Stimulated activated CD8-positive, alpha-beta memory T cell treated with anti-CD3 and anti-CD28 coated beads, Interleukin-7, amount 100 ng/mL, for 4 hours (primary cell): Measurements from ENCODE around the gene EYS.

Experiments
- DNase-seq, 2 donors: peaks; one replicate each; pipeline ENCODE4 v3.0.0-alpha.2; 2020; ENCODE audit warnings: low read depth in 2 of 2

Gene EYS

GRCh38 chr6:64238071-64238470 is 1469.0 kb downstream of the EYS start:
- DNase-seq: no peak

- no peak for DNase-seq
Measured at GRCh38 chr6:64233746-64234145, 1473.3 kb downstream of the EYS start.

DNA sequence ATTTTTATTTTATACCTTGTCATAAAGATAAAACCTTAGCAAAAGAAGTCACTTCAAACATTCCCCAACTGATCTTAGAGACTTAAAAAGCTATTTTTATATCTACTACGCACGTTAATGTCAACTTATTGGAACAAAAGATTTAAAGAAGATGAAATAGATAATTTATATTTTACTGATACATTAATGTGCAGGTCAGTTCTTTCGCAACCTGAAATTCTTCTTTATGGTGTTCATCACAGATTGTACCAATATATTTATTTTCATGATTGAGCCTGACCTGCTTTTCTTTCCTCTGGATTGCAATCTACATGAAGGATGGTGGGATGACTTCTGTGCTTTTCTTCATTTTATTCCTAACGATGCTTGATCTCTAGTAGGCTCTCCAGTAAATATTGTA is 1475.1 kb downstream of the EYS start:
- no peak for DNase-seq

GRCh38 chr6:64230530-64230929 is 1476.5 kb downstream of the EYS start:
- no peak for DNase-seq

- no peak for DNase-seq
Measured at GRCh38 chr6:64227863-64228262, 1479.2 kb downstream of the EYS start.

DNA sequence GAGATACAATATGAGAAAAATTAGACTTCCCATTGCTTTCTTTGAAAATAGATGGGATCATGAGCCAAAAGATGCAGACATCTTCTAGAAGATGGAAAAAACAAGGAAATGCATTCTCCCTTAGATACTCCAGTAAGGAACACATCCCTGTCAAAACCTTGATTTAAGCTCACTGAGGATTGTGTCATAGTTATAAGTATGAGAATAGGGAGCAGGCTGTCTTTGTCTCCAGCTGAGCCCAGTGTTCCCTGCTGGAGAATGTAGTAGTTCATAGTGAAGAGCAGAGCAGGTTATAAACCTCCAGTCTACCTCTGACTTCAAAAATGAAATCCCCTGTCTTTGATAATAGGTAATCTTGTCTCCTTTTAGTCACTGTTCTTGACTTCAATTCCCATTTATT is 1481.5 kb downstream of the EYS start:
- no peak for DNase-seq

DNA sequence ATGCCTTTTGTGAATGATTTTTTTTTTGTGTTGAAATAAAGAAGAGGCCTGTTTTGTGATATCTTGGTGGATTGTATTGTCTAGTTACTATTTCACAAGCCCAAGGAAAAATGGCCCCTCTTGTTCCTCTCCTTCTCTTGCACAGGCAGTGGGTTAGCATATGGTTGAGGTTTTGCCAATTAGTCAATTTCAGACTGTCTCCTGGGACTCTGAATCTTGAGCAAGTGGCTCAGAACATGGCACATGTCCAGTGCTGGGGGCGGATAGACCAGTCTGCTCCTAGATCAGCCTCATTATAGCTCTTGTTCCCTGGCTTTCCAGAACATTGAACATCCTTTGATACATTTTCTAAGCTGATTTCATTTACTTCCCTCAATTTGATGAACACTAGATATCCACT is 1482.2 kb downstream of the EYS start:
- DNase-seq: no peak

GRCh38 chr6:64221776-64222175 is 1485.2 kb downstream of the EYS start:
- no peak for DNase-seq

GRCh38 chr6:64220801-64221200 is 1486.2 kb downstream of the EYS start:
- DNase-seq: no peak

- no peak for DNase-seq
Measured at GRCh38 chr6:64217721-64218620, 1489.1 kb downstream of the EYS start.

DNA sequence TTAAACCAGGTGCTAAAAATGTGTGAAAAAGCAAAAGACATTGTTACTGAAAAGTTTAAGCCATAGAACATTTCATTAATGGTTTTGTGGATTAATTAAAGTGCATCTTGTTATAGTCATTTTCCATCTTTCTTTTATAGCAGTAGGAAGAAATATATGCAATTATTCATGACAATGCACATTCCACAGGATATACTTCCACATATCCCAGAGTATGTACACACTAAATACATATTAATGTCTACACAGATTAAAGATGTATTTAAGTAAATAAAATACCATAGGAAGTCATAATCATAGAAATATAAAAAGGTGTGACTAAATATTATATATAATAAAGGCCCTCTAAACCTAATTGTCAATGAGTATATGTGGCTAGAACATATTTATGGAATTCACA is 1492.7 kb downstream of the EYS start:
- no peak for DNase-seq

DNA sequence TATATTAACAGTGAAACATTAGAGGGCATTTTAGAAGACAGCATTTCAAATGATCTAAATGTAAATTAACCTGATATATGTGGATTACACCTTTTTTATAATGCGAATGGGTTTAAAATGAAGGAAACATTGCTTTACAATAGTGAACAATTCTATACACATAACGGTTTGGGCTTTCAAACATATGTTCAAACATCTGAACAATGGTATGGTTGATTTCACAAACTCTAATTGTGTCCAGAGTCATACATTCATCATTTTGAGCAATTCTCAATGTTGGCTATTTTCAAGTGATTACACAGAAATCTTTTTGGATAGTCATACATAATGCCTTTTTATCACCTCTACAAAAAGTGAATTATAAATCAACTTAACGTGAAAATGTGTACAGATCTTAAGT is 1493.3 kb downstream of the EYS start:
- no peak for DNase-seq

DNA sequence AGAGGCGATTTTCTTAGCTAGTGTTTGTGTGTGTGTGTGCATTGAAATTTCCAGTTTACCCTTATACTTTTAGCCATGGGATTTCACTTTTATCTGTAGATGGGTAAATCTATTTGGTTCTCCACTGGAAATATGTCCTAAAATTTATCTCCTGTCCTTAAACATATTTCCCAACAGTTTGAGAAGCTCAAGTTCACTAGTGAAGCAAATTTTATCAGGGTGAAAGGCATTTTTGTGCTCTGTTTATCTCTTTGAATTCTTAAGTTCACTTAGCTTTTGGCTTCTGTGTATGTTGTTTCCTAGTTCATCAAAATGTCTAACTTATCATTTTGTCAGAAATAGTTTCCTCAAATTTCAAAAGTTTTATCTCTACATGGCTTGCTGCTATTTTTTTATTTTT is 1509.8 kb downstream of the EYS start:
- DNase-seq: no peak

DNA sequence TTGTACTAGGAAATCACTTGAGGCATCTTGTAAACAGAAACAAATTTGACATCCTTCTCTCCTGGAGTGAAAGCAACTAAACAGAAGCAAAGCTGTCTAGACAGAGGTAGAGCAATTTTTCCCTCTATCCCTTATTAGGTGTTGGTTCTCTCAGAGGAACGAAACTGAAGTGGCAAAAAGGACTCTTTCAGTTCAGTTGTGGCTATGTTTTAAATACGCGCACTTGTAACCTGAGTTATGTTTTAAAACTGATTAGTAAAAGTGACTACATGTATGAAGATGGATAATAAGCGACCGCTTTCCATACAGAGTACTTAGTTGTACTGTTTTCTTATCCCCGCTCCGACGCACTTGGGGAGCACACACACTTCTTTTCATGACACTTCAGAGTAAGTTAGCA is 1520.4 kb downstream of the EYS start:
- DNase-seq: no peak

- no peak for DNase-seq
Measured at GRCh38 chr6:64185621-64186020, 1521.4 kb downstream of the EYS start.

GRCh38 chr6:64175296-64175695 is 1531.7 kb downstream of the EYS start:
- no peak for DNase-seq

GRCh38 chr6:64170316-64170715 is 1536.7 kb downstream of the EYS start:
- DNase-seq: no peak

DNA sequence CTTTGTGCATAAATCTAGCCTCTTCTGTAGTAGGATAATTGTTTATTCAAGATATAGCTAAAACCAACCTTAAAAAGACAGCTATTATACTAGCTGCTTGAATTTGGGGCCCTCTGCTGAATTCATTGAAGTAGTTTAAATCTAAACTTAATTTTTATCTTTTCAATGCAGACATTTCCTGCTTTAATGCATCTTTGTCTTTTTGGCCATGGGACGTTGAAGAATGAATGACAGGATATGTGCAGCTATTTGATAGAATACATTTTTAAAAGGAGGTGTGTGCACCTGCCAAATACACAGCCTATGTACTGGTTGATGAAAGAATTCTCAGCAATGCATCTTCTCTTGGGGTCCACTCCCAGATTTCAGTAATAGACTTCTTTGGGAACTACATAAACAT is 1546.5 kb downstream of the EYS start:
- no peak for DNase-seq

DNA sequence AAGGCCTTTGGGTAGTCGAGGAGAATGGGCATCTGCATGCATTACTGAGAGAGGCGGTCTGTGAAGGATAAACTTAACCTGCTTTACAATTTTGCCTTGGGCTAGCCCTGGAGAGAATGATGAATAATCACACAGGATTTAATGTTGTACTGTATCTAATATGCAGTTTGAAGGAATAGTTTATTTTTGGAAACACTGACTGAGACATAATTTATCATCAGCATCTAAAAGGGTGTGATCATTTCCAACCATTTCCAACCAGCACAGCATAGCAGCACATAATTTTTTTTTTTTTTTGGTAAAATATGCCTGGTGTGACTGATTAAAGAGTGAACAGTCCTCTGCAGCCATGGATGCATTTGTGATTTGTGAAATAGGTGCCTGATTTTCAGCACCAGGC is 1552.0 kb downstream of the EYS start:
- no peak for DNase-seq

GRCh38 chr6:64146876-64147275 is 1560.2 kb downstream of the EYS start:
- DNase-seq: no peak

DNA sequence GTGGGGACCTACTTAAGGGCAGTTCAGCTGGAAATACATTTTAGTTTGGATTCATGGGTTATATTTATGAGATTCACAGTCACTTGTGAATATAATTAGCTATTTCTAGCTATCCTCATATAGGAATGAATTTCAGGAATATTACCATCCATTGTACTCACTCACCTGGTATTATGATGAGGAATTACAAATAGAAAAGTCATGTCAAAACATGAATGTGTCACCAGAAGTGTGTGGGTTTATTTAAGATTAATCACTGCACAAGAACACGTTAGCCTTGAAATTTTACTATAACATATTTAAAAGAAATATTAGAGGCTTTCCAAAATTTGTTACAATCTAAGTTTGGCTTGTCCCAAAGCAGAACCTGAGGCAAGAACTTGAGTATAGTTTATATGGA is 1560.9 kb downstream of the EYS start:
- no peak for DNase-seq

- no peak for DNase-seq
Measured at GRCh38 chr6:64145658-64146057, 1561.4 kb downstream of the EYS start.

- DNase-seq: no peak
Measured at GRCh38 chr6:64143101-64143500, 1563.9 kb downstream of the EYS start.

DNA sequence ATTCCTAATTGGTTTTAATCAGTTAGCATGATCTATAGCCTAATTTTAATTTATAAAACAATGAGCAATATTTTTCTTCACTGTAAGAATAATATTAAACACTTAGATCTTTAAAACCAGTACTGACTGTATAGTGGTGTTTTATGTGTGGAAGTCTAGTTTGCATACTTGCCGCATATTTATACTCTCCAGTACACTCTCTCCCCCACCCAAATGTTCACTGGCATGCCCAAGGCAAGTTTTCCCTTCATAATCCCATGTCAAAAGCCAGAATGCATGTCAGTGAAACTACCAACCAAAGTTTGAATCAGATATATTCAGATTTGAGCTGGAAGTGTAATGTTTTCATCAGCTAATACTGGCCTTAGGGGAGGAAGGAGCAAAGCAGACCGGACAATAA is 1565.3 kb downstream of the EYS start:
- no peak for DNase-seq
